ENCODE data around the gene RBM19.

DNA sequence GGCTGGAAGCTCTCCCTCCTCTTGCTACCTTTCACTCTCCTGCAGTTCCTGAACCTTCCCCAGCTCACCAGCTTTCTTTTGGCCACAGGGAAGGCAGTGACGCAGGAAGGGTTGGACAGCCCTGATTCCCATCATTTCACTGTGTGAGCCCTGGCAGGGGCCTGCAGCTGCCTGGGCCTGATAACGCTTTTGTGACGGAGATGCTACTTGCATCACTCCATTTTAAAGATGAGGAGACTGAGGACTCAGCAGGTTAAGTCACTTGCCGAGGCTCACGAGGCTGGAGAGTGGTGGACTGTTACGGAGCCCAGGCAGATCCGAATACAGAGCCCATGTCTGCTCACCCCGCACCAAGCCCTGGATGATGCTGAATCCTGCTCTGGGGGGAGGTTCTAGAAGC, 145.3 kb downstream of the RBM19 start:
- TF ChIP-seq, protein P1, sequence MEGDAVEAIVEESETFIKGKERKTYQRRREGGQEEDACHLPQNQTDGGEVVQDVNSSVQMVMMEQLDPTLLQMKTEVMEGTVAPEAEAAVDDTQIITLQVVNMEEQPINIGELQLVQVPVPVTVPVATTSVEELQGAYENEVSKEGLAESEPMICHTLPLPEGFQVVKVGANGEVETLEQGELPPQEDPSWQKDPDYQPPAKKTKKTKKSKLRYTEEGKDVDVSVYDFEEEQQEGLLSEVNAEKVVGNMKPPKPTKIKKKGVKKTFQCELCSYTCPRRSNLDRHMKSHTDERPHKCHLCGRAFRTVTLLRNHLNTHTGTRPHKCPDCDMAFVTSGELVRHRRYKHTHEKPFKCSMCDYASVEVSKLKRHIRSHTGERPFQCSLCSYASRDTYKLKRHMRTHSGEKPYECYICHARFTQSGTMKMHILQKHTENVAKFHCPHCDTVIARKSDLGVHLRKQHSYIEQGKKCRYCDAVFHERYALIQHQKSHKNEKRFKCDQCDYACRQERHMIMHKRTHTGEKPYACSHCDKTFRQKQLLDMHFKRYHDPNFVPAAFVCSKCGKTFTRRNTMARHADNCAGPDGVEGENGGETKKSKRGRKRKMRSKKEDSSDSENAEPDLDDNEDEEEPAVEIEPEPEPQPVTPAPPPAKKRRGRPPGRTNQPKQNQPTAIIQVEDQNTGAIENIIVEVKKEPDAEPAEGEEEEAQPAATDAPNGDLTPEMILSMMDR (conservative IDR thresholded peaks at IDR 0.05; ENCODE audit: low read depth, low read length), result no peak
- no peak for TF ChIP-seq EZH2 (IDR thresholded peaks at IDR 0.05; ENCODE audit: low read length, unreplicated experiment)

Data from PC-3 (cell line).